Neutrophil (primary cell): ENCODE data around the gene CDK19.
"Not testable (repeated sequence)": the region's sequence is repeated elsewhere in the genome, so short reads cannot be mapped to it uniquely, and the experiment has no call there.

Experiments used
- H3K27ac ChIP-seq: fragments of 200-600 bp; sonication (generic); 2 replicates; pipeline ENCODE4 v1.5.1; 2016; ENCODE audit warnings: mild to moderate bottlenecking, moderate library complexity
- H3K27me3 ChIP-seq: fragments of 200-600 bp; sonication (generic); 2 replicates; pipeline ENCODE4 v1.6.0; 2016; ENCODE audit warnings: mild to moderate bottlenecking
- H3K36me3 ChIP-seq: fragments of 200-600 bp; sonication (generic); 2 replicates; pipeline ENCODE4 v1.5.1; 2017
- H3K4me1 ChIP-seq, 2 experiments: fragments of 200-600 bp in 1 of 2; sonication (generic) in 1 of 2; 1 replicate in 1 of 2; 2 replicates in 1 of 2; pipeline versions ENCODE4 v1.5.1 to v1.6.1; 2013 to 2016; ENCODE audit warnings: low read depth in 1 of 2, low read length in 1 of 2, mild to moderate bottlenecking in 1 of 2, moderate library complexity in 1 of 2; ENCODE audit not compliant: control insufficient read depth in 1 of 2, insufficient read depth in 1 of 2
- H3K4me3 ChIP-seq, 2 experiments: fragments of 200-600 bp in 1 of 2; sonication (generic) in 1 of 2; 1 replicate in 1 of 2; 2 replicates in 1 of 2; pipeline ENCODE4 v1.5.1; 2013 to 2016; ENCODE audit warnings: low read depth in 1 of 2, low read length in 1 of 2, mild to moderate bottlenecking in 1 of 2, moderate library complexity in 1 of 2
- H3K9me3 ChIP-seq: fragments of 200-600 bp; sonication (generic); 2 replicates; pipeline ENCODE4 v1.5.1; 2016
- TF ChIP-seq, protein P1 (sequence below): fragments of 200-600 bp; sonication (generic); IDR thresholded peaks from 2 replicates; pipeline ENCODE4 v1.5.1; 2016; ENCODE audit warnings: antibody characterized with exemption

Gene CDK19

GRCh38 chr6:110812719-110813118, 2.5 kb downstream of the CDK19 start:
- peaks cover 34 to 38% of the 10 kb centered on the region in 2 experiments for H3K4me1 ChIP-seq
- no peaks in the 10 kb centered on the region for H3K27me3 ChIP-seq
- H3K4me3 ChIP-seq: peak overlapping the region in 1 of 2 experiments; percentile 92
- H3K9me3 ChIP-seq: no peaks in the 10 kb centered on the region
- no peaks in the 10 kb centered on the region for H3K36me3 ChIP-seq
- TF ChIP-seq, protein P1, sequence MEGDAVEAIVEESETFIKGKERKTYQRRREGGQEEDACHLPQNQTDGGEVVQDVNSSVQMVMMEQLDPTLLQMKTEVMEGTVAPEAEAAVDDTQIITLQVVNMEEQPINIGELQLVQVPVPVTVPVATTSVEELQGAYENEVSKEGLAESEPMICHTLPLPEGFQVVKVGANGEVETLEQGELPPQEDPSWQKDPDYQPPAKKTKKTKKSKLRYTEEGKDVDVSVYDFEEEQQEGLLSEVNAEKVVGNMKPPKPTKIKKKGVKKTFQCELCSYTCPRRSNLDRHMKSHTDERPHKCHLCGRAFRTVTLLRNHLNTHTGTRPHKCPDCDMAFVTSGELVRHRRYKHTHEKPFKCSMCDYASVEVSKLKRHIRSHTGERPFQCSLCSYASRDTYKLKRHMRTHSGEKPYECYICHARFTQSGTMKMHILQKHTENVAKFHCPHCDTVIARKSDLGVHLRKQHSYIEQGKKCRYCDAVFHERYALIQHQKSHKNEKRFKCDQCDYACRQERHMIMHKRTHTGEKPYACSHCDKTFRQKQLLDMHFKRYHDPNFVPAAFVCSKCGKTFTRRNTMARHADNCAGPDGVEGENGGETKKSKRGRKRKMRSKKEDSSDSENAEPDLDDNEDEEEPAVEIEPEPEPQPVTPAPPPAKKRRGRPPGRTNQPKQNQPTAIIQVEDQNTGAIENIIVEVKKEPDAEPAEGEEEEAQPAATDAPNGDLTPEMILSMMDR: no peak
- no peak overlapping the region for H3K27ac ChIP-seq

DNA sequence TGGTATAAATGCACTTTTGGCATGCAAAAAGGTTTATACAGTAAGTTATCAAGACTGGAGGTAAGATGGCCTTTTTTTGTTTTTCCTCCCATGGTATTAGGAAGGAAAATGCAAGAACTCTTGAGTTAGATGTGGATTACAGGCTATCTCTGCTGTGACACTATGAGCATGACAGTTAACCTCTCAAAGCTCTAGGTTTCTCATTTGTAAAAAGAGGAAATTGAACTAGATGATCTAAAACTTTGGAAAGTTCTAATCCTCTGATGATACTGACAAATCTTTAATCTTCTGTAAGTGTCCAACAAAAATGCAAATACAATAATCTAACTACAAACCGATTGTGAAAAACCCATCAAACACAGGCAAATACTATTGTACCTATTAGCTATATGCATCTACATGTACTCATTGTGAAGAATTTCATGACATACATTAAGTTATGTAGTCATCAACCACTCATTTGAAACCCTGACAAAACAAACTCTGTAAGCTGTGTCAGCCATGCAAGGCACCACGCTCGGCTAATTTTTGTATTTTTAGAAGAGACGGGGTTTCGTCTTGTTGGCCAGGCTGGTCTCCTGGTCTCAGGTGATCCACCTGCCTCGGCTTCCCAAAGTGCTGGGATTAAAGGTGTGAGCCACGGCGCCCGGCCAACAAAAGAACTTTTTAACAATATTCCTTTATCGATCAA, 4.2 kb downstream of the CDK19 start:
- Histone ChIP-seq H3K9me3 (no peaks in the 10 kb centered on the region), H3K4me3 (no peak overlapping the region), H3K36me3 (no peaks in the 10 kb centered on the region), H3K27me3 (no peaks in the 10 kb centered on the region), H3K27ac (no peak overlapping the region), H3K4me1 (peaks cover 21 to 25% of the 10 kb centered on the region in 2 experiments)
- TF ChIP-seq, protein P1: no peak

- TF ChIP-seq, protein P1: no peak
- Histone ChIP-seq H3K4me3 (no peak overlapping the region), H3K27ac (no peak overlapping the region), H3K9me3 (no peaks in the 10 kb centered on the region), H3K27me3 (no peaks in the 10 kb centered on the region), H3K4me1 (peaks cover 19 to 24% of the 10 kb centered on the region in 2 experiments), H3K36me3 (no peaks in the 10 kb centered on the region)
Measured at GRCh38 chr6:110809792-110810191, 5.5 kb downstream of the CDK19 start.

DNA sequence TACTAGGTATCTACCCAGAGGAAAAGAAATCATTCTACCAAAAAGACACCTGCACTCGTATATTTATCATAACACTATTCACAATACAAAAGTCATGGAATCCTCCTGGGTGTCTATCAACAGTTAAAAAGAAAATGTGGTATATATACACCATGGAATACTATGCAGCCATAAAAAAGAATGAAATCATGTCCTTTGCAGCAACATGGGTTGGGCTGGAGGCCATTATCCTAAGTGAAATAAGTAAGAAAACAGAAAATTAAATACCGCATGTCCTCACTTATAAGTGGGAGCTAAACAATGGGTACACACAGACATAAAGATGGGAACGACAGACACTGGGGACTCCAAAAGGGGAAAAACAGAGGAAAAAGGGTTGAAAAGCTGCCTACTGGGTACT, 13.1 kb downstream of the CDK19 start:
- H3K4me1 ChIP-seq: peaks cover 4 to 20% of the 10 kb centered on the region in 2 experiments
- H3K27me3 ChIP-seq, H3K9me3 ChIP-seq, H3K36me3 ChIP-seq, H3K4me3 ChIP-seq, H3K27ac ChIP-seq: not testable (repeated sequence)

DNA sequence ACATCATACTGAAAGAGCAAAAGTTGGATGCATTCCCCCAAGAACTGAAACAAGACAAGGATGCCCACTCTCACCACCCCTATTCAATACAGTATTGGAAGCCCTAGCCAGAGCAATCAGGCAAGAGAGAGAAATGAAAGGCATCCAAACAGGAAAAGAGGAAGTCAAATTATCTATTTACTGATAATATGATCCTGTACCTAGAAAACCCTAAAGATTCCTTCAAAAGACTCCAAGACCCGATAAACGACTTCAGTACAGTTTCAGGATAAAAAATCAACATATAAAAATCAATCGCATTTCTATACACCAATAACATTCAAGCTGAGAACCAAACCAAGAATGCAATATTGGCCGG, 14.5 kb downstream of the CDK19 start:
- no peaks in the 10 kb centered on the region for H3K9me3 ChIP-seq
- TF ChIP-seq, protein P1: no peak
- peaks cover 4 to 23% of the 10 kb centered on the region in 2 experiments for H3K4me1 ChIP-seq
- peak overlapping the region; percentile 49 for H3K27ac ChIP-seq
- H3K36me3 ChIP-seq: no peaks in the 10 kb centered on the region
- no peaks in the 10 kb centered on the region for H3K27me3 ChIP-seq
- H3K4me3 ChIP-seq: no peak overlapping the region

DNA sequence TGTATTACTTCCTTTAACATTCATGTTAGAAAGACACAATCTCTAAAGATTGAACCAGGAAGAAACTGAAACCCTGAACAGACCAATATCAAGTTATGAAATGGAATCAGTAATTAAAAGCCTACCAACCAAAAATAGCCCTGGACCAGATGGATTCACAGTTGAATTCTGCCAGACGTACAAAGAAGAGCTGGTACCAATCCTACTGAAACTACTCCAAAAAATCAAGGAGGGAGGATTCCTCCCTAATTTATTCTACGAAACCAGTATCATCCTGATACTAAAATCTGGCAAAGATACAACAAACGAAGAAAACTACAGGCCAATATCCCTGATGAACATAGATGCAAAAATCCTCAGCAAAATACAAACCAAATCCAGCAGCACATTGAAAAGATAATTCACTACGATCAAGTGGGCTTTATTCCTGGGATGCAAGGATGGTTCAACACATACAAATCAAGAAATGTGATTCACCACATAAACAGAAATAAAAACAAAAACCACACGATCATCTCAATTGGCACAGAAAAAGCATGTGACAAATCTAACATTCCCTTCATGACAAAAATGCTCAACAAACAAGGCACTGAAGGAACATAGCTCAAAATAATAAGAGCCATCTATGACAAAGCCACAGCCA, 15.0 kb downstream of the CDK19 start:
- no peaks in the 10 kb centered on the region for H3K9me3 ChIP-seq
- peaks cover 4 to 25% of the 10 kb centered on the region in 2 experiments for H3K4me1 ChIP-seq
- TF ChIP-seq, protein P1: no peak
- H3K36me3 ChIP-seq: no peaks in the 10 kb centered on the region
- H3K27me3 ChIP-seq: no peaks in the 10 kb centered on the region
- peak overlapping the region; percentile 49 for H3K27ac ChIP-seq
- no peak overlapping the region for H3K4me3 ChIP-seq
